IPS-18a (cell line): ENCODE results near the gene PMAIP1.
"Not testable (repeated sequence)": the region's sequence is repeated elsewhere in the genome, so short reads cannot be mapped to it uniquely, and the experiment has no call there.

ENCODE experiments used
- H3K27ac ChIP-seq: one replicate; pipeline ENCODE4 v1.5.1; 2013; ENCODE audit warnings: low read length
- H3K27me3 ChIP-seq: one replicate; pipeline ENCODE4 v1.6.1; 2013; ENCODE audit warnings: mild to moderate bottlenecking, low read length; ENCODE audit not compliant: control insufficient read depth, insufficient read depth
- H3K36me3 ChIP-seq: one replicate; pipeline ENCODE4 v1.6.1; 2013; ENCODE audit warnings: low read depth, low read length; ENCODE audit not compliant: control insufficient read depth
- H3K4me1 ChIP-seq: one replicate; pipeline ENCODE4 v1.6.1; 2013; ENCODE audit warnings: low read depth, low read length; ENCODE audit not compliant: control insufficient read depth
- H3K4me3 ChIP-seq: one replicate; pipeline ENCODE4 v1.5.1; 2013; ENCODE audit warnings: low read length
- H3K9ac ChIP-seq: one replicate; pipeline ENCODE4 v1.6.1; 2013; ENCODE audit warnings: mild to moderate bottlenecking, low read length, moderate library complexity
- H3K9me3 ChIP-seq: one replicate; pipeline ENCODE4 v1.6.1; 2013; ENCODE audit warnings: low read depth, low read length; ENCODE audit not compliant: control insufficient read depth

PMAIP1 gene

GRCh38 chr18:59899298-59900221, at the start of gene PMAIP1:
Gene PMAIP1, plus strand, starts transcription at chr18:59899996. Its CDS starts 182 bp downstream, at chr18:59900178.
- peak within 1 kb of the TSS; percentile 87 for H3K4me3 ChIP-seq
- peaks cover 44% of the 10 kb centered on the region for H3K4me1 ChIP-seq
- H3K27ac ChIP-seq, result peak within 1 kb of the TSS; percentile 82
- peaks cover 23% of the 10 kb centered on the region for H3K27me3 ChIP-seq
- H3K9ac ChIP-seq, result peak within 1 kb of the TSS; percentile 97
- peaks cover 25% of the 10 kb centered on the region for H3K36me3 ChIP-seq
- no peaks in the 10 kb centered on the region for H3K9me3 ChIP-seq

- no peaks in the 10 kb centered on the region for H3K4me1 ChIP-seq
- H3K36me3 ChIP-seq, result no peaks in the 10 kb centered on the region
- no peak overlapping the region for H3K9ac ChIP-seq
- no peak overlapping the region for H3K27ac ChIP-seq
- H3K27me3 ChIP-seq, result no peaks in the 10 kb centered on the region
- no peaks in the 10 kb centered on the region for H3K9me3 ChIP-seq
- H3K4me3 ChIP-seq, result no peak overlapping the region
Measured at GRCh38 chr18:59851784-59852399, 47.9 kb upstream of the PMAIP1 start.

- H3K9ac ChIP-seq, result no peak overlapping the region
- no peak overlapping the region for H3K27ac ChIP-seq
- no peaks in the 10 kb centered on the region for H3K27me3 ChIP-seq
- H3K36me3 ChIP-seq, result no peaks in the 10 kb centered on the region
- no peaks in the 10 kb centered on the region for H3K9me3 ChIP-seq
- peaks cover 2% of the 10 kb centered on the region for H3K4me1 ChIP-seq
- H3K4me3 ChIP-seq, result no peak overlapping the region
Measured at GRCh38 chr18:59852548-59852947, 47.2 kb upstream of the PMAIP1 start.

- Histone ChIP-seq H3K9me3 (no peaks in the 10 kb centered on the region), H3K27ac (no peak overlapping the region), H3K4me1 (peaks cover 2% of the 10 kb centered on the region), H3K27me3 (no peaks in the 10 kb centered on the region), H3K36me3 (no peaks in the 10 kb centered on the region), H3K9ac (no peak overlapping the region), H3K4me3 (no peak overlapping the region)
Measured at GRCh38 chr18:59853380-59853779, 46.4 kb upstream of the PMAIP1 start.

- H3K4me3 ChIP-seq, H3K27me3 ChIP-seq, H3K4me1 ChIP-seq, H3K27ac ChIP-seq, H3K9me3 ChIP-seq, H3K36me3 ChIP-seq, H3K9ac ChIP-seq: not testable (repeated sequence)
Measured at GRCh38 chr18:59853988-59854387, 45.8 kb upstream of the PMAIP1 start.

GRCh38 chr18:59861009-59861408, 38.8 kb upstream of the PMAIP1 start:
- H3K9me3 ChIP-seq, result no peaks in the 10 kb centered on the region
- H3K4me1 ChIP-seq, result peaks cover 18% of the 10 kb centered on the region
- no peak overlapping the region for H3K27ac ChIP-seq
- no peak overlapping the region for H3K4me3 ChIP-seq
- H3K9ac ChIP-seq, result no peak overlapping the region
- H3K27me3 ChIP-seq, result no peaks in the 10 kb centered on the region
- no peaks in the 10 kb centered on the region for H3K36me3 ChIP-seq

GRCh38 chr18:59861963-59862819, 37.6 kb upstream of the PMAIP1 start:
- Histone ChIP-seq H3K36me3 (no peaks in the 10 kb centered on the region), H3K9me3 (no peaks in the 10 kb centered on the region), H3K9ac (no peak overlapping the region), H3K4me3 (no peak overlapping the region), H3K27me3 (no peaks in the 10 kb centered on the region), H3K27ac (no peak overlapping the region), H3K4me1 (peaks cover 25% of the 10 kb centered on the region)

- Histone ChIP-seq H3K27me3 (no peaks in the 10 kb centered on the region), H3K36me3 (no peaks in the 10 kb centered on the region), H3K27ac (no peak overlapping the region), H3K4me3 (no peak overlapping the region), H3K9me3 (no peaks in the 10 kb centered on the region), H3K4me1 (peaks cover 33% of the 10 kb centered on the region), H3K9ac (peak overlapping the region; percentile 73)
Measured at GRCh38 chr18:59865241-59865986, 34.4 kb upstream of the PMAIP1 start.

- Histone ChIP-seq H3K27ac (peak overlapping the region; percentile 13), H3K36me3 (no peaks in the 10 kb centered on the region), H3K4me1 (peaks cover 35% of the 10 kb centered on the region), H3K27me3 (no peaks in the 10 kb centered on the region), H3K9ac (peak overlapping the region; percentile 40), H3K4me3 (peak overlapping the region; percentile 33), H3K9me3 (no peaks in the 10 kb centered on the region)
Measured at GRCh38 chr18:59866551-59867269, 33.1 kb upstream of the PMAIP1 start.

- Histone ChIP-seq H3K4me1 (peaks cover 43% of the 10 kb centered on the region), H3K36me3 (no peaks in the 10 kb centered on the region), H3K9ac (peak overlapping the region; percentile 40), H3K9me3 (no peaks in the 10 kb centered on the region), H3K27me3 (no peaks in the 10 kb centered on the region), H3K27ac (peak overlapping the region; percentile 13), H3K4me3 (peak overlapping the region; percentile 33)
Measured at GRCh38 chr18:59867337-59868104, 32.3 kb upstream of the PMAIP1 start.
